Activated T-helper 1 cell treated with anti-CD3 and anti-CD28 coated beads, Interleukin-12 subunit alpha, Interleukin-12 subunit beta, Interleukin-2, Interleukin-4 antibody, amounts not matched to agents 30 ng/mL and 10 ng/mL and 1 ng/mL, durations not matched to agents 14 hours and 24 hours and 36 hours (primary cell): Measurements from ENCODE around the gene UBA1. TPM values are rescaled to one million over a fixed set of nuclear protein-coding genes. Genes with fewer than 3 reads are reported as not detected.
A peak's percentile ranks its signal among the peaks of the same experiment; 100 is the strongest.

Source experiments
- DNase-seq: peaks from one replicate; pipeline ENCODE4 v3.0.0; 2021; ENCODE audit warnings: low spot score
- H3K27ac Mint-ChIP-seq: one replicate; pipeline ENCODE4 v1.8.0; 2021; ENCODE audit warnings: mild to moderate bottlenecking, mixed read lengths
- H3K27me3 Mint-ChIP-seq: one replicate; pipeline ENCODE4 v1.8.0; 2022; ENCODE audit warnings: mild to moderate bottlenecking, moderate library complexity, mixed read lengths; ENCODE audit not compliant: insufficient read depth
- H3K36me3 Mint-ChIP-seq: one replicate; pipeline ENCODE4 v1.8.0; 2021; ENCODE audit warnings: low read depth, mixed read lengths
- H3K4me1 Mint-ChIP-seq: one replicate; pipeline ENCODE4 v1.8.0; 2021; ENCODE audit warnings: low read depth, mixed read lengths
- H3K4me3 Mint-ChIP-seq: one replicate; pipeline ENCODE4 v1.8.0; 2021; ENCODE audit warnings: mild to moderate bottlenecking, moderate library complexity, mixed read lengths
- H3K9me3 Mint-ChIP-seq: one replicate; pipeline ENCODE4 v1.8.0; 2021; ENCODE audit warnings: mixed read lengths
- intact Hi-C: fragments of 100-400 bp; cut with micrococcal nuclease; formaldehyde crosslinking; loops from one replicate; pipeline ENCODE4 v1.15.1; 2024
- total RNA-seq: library from RNA; stranded (reverse); gene quantifications from 2 replicates; pipeline ENCODE4 v1.2.3, GENCODE V29; 2022

UBA1 gene
- total RNA-seq, 1 donor from 2014 or later: 221 TPM

DNA sequence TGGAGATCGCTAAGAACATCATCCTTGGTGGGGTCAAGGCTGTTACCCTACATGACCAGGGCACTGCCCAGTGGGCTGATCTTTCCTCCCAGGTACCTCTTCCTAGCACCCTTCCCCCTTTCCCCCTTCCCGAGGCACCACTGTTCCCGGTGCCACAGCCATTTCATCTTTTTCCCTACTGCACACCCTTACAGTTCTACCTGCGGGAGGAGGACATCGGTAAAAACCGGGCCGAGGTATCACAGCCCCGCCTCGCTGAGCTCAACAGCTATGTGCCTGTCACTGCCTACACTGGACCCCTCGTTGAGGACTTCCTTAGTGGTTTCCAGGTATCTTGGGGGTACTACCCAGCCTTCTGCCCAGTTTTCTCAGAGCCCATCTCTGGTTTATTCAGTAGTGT, 5.7 kb downstream of the UBA1 start:
- no peaks in the 10 kb centered on the region for H3K9me3 Mint-ChIP-seq
- no peak overlapping the region for H3K27ac Mint-ChIP-seq
- H3K36me3 Mint-ChIP-seq: peaks cover 47% of the 10 kb centered on the region
- H3K4me1 Mint-ChIP-seq: peaks cover 36% of the 10 kb centered on the region
- no peak overlapping the region for H3K4me3 Mint-ChIP-seq
- DNase-seq: no peak
- H3K27me3 Mint-ChIP-seq: no peaks in the 10 kb centered on the region
- intact Hi-C loops: loop anchor here (10.0 kb wide), 2 partner anchors 636 to 826 kb away; partner anchors contain the start of gene ZNF81

DNA sequence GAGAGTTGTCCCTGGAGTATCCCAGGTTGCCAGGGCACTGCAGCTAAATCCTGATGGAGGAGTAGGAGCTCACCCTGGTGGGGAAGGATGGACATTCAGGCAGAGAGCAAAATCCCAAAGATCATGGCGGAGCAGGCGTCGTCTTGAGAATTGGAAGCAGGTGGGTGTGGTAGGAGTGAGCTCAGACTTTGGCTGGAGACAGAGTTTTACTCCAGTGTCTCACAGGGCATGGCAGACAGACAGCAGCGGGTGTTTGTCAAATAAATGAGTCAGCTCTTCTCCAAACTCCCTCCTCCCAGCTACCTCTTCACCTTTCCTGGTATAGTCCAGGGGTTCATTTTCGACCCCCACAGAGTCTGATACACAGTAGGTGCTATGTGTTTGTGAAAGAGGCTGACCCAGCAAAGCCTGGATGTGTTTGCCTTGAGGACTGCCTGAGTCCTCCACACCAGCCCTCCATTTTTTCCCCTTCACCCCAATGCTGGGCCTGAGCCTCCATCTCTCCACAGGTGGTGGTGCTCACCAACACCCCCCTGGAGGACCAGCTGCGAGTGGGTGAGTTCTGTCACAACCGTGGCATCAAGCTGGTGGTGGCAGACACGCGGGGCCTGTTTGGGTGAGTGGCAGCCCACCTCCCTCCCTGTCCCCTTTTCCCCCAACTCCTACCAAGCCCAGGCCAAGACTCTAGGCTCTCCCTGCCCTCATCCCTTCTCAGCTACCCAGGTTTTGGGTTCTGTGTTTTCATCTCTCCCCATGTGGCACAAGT, 6.9 kb downstream of the UBA1 start:
- Mint-ChIP-seq H3K4me3 (no peak overlapping the region), H3K9me3 (no peaks in the 10 kb centered on the region), H3K27me3 (no peaks in the 10 kb centered on the region), H3K4me1 (peaks cover 23% of the 10 kb centered on the region), H3K27ac (peak overlapping the region; percentile 48), H3K36me3 (peaks cover 45% of the 10 kb centered on the region)
- no peak for DNase-seq
- intact Hi-C loops: no loop called here

DNA sequence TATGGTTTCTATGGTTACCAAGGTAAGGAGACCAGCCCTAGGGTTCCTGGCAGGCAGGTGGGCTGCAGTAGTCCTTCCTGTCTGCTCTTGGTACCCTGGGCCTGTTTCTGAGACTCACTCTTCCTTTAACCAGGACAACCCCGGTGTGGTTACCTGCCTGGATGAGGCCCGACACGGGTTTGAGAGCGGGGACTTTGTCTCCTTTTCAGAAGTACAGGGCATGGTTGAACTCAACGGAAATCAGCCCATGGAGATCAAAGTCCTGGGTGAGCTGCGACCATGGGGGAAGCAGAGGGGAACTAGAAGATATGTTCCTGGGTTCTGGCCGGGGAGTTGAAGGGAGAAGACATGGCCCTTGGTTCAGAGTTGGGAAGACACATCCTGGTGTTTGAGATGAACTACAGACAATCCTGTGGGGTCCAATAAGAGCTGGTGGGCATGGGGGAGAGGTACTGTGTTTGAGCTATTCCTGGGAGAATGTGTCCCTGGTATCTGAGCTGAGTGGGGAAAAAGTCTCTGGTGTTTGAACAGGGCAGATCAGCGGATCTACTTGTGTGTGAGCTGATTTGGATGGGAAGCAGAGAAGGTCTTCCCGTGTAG, 7.8 kb downstream of the UBA1 start:
- peak overlapping the region; percentile 48 for H3K27ac Mint-ChIP-seq

DNA sequence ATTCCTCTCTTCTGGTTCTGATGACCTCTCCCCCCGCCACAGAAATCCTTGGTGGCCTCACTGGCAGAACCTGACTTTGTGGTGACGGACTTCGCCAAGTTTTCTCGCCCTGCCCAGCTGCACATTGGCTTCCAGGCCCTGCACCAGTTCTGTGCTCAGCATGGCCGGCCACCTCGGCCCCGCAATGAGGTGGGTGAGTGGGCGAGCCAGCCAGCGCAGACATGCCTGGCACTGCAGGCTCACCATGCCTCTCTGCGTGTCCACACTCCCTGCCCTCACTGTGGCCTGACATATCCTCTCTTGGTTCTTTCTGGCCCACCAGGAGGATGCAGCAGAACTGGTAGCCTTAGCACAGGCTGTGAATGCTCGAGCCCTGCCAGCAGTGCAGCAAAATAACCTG, 8.7 kb downstream of the UBA1 start:
- Mint-ChIP-seq H3K4me3 (no peak overlapping the region), H3K27me3 (no peaks in the 10 kb centered on the region), H3K27ac (no peak overlapping the region), H3K36me3 (peaks cover 41% of the 10 kb centered on the region), H3K4me1 (peaks cover 6% of the 10 kb centered on the region), H3K9me3 (no peaks in the 10 kb centered on the region)
- no peak for DNase-seq
- intact Hi-C loops: no loop called here

More for the DNA sequence above, 7.8 kb downstream of the UBA1 start:
- Mint-ChIP-seq H3K27me3 (no peaks in the 10 kb centered on the region), H3K4me1 (peaks cover 15% of the 10 kb centered on the region), H3K9me3 (no peaks in the 10 kb centered on the region), H3K4me3 (no peak overlapping the region), H3K36me3 (peaks cover 36% of the 10 kb centered on the region)
- intact Hi-C loops: no loop called here
- DNase-seq: no peak

DNA sequence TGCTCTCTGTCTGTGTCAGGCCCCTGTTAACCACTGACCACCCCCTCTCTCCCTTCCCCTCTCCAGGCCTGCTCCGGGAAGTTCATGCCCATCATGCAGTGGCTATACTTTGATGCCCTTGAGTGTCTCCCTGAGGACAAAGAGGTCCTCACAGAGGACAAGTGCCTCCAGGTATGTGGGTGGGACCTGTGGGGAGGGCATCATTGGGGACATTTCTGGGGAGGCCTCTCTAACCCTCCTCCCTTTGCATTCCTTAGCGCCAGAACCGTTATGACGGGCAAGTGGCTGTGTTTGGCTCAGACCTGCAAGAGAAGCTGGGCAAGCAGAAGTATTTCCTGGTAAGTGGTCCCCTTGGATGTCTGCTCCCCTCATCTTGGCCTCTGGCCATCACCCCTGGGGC, 9.2 kb downstream of the UBA1 start:
- DNase-seq: no peak
- no peak overlapping the region for H3K4me3 Mint-ChIP-seq
- peaks cover under 1% of the 10 kb centered on the region for H3K4me1 Mint-ChIP-seq
- intact Hi-C loops: no loop called here
- H3K36me3 Mint-ChIP-seq: peaks cover 42% of the 10 kb centered on the region
- no peaks in the 10 kb centered on the region for H3K9me3 Mint-ChIP-seq
- H3K27me3 Mint-ChIP-seq: no peaks in the 10 kb centered on the region
- H3K27ac Mint-ChIP-seq: no peak overlapping the region

DNA sequence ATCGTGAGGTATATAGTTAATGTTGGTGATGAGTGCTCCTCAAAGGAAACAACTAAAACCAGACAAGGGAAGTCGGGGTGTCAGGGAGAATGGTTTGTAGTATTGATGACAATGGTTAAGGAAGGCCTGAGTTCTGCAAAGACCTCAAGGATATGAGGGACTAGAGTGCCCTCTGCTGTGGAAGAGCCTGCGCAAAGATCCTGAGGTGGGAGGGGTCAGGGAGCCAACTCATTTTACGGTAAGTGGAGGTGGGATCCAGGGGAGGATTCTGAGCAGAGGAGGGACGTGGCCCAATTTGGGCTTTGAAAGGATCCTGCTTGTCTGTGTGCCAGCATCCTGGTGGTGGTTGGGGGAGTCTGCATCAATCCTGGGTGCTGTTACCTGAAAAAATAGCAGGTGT, 11.3 kb downstream of the UBA1 start:
- intact Hi-C loops: no loop called here
- H3K9me3 Mint-ChIP-seq: no peaks in the 10 kb centered on the region
- no peaks in the 10 kb centered on the region for H3K4me1 Mint-ChIP-seq
- peaks cover 34% of the 10 kb centered on the region for H3K36me3 Mint-ChIP-seq
- no peak overlapping the region for H3K27ac Mint-ChIP-seq
- H3K27me3 Mint-ChIP-seq: no peaks in the 10 kb centered on the region
- no peak for DNase-seq
- no peak overlapping the region for H3K4me3 Mint-ChIP-seq

DNA sequence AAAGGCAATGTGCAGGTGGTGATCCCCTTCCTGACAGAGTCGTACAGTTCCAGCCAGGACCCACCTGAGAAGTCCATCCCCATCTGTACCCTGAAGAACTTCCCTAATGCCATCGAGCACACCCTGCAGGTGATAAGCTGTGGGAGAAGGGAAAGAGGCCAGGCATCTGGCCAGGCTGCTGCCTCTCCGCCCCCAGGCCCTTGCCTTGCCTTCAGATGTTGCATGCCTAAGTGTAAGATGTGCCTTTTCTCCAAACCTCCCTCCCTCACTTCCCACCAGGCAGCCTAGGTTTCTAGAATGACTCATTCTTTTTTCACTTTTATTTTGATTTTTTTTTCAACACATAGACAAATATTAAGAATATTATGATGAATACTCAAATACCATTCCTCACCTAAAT, 12.7 kb downstream of the UBA1 start:
- Mint-ChIP-seq H3K27ac (no peak overlapping the region), H3K27me3 (no peaks in the 10 kb centered on the region), H3K4me1 (no peaks in the 10 kb centered on the region), H3K9me3 (no peaks in the 10 kb centered on the region), H3K36me3 (peaks cover 28% of the 10 kb centered on the region), H3K4me3 (no peak overlapping the region)
- DNase-seq: no peak
- intact Hi-C loops: no loop called here

DNA sequence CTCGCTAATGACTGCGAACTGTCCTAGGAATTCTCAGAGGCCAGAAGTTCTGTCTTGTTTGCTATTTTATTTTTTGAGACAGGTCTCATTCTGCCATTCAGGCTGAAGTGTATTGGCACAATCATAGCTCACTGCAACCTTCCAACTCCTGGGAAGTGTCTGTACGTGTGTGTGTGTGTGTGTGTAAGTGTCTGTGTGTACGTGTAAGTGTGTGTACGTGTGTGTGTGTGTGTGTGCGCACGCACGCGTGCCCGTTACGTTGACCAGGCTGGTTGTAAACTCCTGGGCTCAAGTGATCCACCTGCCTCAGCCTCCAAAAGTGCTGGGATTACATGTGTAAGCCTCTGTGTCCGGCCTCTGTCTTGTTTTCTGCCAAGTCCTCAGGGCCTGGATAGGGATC, 14.5 kb downstream of the UBA1 start:
- Mint-ChIP-seq H3K4me1 (no peaks in the 10 kb centered on the region), H3K36me3 (peaks cover 38% of the 10 kb centered on the region), H3K9me3 (no peaks in the 10 kb centered on the region), H3K27me3 (no peaks in the 10 kb centered on the region), H3K4me3 (no peak overlapping the region), H3K27ac (no peak overlapping the region)
- no peak for DNase-seq
- intact Hi-C loops: no loop called here

DNA sequence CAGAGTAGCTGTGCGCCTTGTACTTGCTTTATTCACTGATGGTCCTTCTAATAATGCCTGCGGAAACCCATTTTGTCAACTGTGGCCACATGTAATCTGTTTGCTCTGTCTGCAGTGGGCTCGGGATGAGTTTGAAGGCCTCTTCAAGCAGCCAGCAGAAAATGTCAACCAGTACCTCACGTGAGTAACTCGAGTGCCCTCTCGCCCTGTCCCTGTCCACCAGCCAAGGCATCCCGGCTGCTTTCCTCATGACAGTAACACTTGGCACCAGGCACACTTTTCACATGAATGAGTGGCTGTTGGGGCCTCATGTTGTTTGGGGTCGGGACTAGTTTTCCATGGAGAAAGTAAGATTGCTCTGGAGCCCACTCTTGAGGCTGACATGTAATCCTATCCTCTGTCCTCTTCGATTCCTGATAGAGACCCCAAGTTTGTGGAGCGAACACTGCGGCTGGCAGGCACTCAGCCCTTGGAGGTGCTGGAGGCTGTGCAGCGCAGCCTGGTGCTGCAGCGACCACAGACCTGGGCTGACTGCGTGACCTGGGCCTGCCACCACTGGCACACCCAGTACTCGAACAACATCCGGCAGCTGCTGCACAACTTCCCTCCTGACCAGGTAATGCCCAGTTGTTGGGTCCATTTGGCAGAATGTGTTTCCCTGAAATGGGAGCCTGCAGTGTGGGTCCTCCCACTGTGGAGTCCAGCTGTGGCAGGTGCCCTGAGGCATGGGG, 16.0 kb downstream of the UBA1 start:
- H3K4me1 Mint-ChIP-seq: no peaks in the 10 kb centered on the region

DNA sequence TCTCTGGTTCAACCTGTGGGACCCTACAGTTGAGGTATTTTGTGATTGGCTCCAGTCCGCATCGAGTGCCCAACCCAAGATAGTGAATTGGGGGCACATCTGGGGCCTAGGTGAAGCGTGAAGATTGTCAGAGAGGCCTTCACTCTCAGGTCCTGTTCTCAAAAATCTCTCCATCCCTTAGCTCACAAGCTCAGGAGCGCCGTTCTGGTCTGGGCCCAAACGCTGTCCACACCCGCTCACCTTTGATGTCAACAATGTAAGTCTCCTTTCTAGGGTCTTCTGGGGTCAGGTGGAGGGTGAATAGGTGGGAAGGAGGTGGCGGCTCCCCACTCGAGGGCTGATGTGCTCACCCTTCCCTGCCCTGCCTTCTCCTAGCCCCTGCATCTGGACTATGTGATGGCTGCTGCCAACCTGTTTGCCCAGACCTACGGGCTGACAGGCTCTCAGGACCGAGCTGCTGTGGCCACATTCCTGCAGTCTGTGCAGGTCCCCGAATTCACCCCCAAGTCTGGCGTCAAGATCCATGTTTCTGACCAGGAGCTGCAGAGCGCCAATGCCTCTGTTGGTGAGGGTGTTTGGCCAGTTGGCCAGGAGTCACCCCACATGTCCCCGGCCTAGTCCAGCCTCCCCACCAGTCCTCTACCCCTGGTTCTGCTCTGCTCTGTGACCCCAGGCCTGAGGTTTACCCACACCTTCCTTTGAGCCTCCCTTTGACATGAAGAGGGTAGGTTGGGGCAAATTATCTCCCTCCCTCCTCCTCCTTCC, 17.2 kb downstream of the UBA1 start:
- no peaks in the 10 kb centered on the region for H3K9me3 Mint-ChIP-seq
- H3K27me3 Mint-ChIP-seq: no peaks in the 10 kb centered on the region
- no peak overlapping the region for H3K4me3 Mint-ChIP-seq
- H3K27ac Mint-ChIP-seq: no peak overlapping the region
- no peak for DNase-seq
- peaks cover 2% of the 10 kb centered on the region for H3K4me1 Mint-ChIP-seq
- intact Hi-C loops: no loop called here
- peaks cover 44% of the 10 kb centered on the region for H3K36me3 Mint-ChIP-seq

More for the DNA sequence above, 16.0 kb downstream of the UBA1 start:
- Mint-ChIP-seq H3K36me3 (peaks cover 44% of the 10 kb centered on the region), H3K4me3 (no peak overlapping the region), H3K27me3 (no peaks in the 10 kb centered on the region), H3K27ac (no peak overlapping the region), H3K9me3 (no peaks in the 10 kb centered on the region)
- intact Hi-C loops: no loop called here
- no peak for DNase-seq

DNA sequence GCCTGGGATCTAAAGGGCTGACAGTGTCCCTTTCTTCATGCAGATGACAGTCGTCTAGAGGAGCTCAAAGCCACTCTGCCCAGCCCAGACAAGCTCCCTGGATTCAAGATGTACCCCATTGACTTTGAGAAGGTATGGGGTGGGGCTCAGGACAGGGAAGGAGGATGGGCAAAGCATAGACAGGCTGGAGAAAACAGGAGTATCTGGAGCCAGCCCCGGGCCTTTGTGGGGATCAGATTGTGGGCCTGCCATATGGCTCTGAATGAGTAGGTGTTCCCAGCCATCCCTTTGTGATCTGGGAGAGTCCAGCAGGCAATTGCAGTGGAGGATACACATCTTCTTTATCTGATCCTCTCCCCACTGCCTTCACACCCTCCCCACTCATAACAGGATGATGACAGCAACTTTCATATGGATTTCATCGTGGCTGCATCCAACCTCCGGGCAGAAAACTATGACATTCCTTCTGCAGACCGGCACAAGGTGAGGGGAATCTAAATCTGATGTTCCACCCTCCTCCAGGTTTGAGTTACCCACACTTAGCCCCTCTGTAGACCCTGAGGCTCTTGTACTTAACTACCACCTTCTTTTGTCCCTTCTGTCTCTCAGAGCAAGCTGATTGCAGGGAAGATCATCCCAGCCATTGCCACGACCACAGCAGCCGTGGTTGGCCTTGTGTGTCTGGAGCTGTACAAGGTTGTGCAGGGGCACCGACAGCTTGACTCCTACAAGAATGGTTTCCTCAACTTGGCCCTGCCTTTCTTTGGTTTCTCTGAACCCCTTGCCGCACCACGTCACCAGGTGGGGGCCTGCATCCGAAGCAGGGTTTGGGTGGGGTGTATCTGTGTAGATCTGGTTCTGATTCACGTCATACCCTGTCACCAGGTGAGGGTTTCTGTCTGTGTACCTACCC, 19.0 kb downstream of the UBA1 start:
- Mint-ChIP-seq H3K4me1 (peaks cover 19% of the 10 kb centered on the region), H3K4me3 (no peak overlapping the region), H3K27ac (peak overlapping the region; percentile 61), H3K9me3 (no peaks in the 10 kb centered on the region), H3K36me3 (peaks cover 42% of the 10 kb centered on the region), H3K27me3 (no peaks in the 10 kb centered on the region)
- intact Hi-C loops: no loop called here
- no peak for DNase-seq
